Measurements from ENCODE around the gene MCTP1.

Gene MCTP1

DNA sequence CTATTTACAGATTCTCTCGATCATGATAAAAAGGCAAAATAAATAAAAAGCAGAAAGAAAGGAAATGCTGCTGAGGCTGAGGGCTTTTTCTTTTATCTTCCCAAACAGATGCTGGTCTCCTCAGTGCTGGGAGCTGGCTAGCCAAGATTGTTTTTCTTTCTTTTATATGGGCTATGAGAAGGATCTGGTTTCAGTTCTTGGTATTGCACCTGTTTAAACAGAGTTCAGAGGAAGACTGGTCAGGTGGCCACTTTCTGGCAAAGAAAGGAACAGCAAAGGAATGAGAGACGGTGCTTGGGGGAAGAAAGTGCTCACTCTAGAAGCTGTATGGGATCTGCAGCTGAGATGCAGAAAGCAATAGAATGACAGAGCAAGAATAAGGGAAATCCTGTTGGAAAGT is 577.5 kb downstream of the MCTP1 start:
- Histone ChIP-seq H3K79me1 (replicated peaks; ENCODE audit: low read length, poor library complexity, severe bottlenecking) (no peaks in the 10 kb centered on the region), H2AFZ (ENCODE audit: low read depth, low read length) (no peak overlapping the region), H3K23ac (ENCODE audit: low read length in 2 of 2) (no peak overlapping the region), H2AK5ac (ENCODE audit: low read length, severe bottlenecking) (no peak overlapping the region), H3K18ac (ENCODE audit: low read depth in 1 of 2, low read length in 2 of 2) (no peak overlapping the region), H3K4ac (ENCODE audit: low read depth in 1 of 2, low read length in 2 of 2) (no peak overlapping the region), H4K91ac (ENCODE audit: low read length) (no peak overlapping the region), H3K4me2 (ENCODE audit: low read length, poor library complexity, severe bottlenecking) (no peak overlapping the region), H2BK12ac (ENCODE audit: low read length in 2 of 2) (no peak overlapping the region), H3K4me3 (ENCODE audit: insufficient read depth in 1 of 2, low read depth in 1 of 2, low read length in 2 of 2) (no peak overlapping the region), H3K27ac (ENCODE audit: low read length, poor library complexity, severe bottlenecking) (peak overlapping the region; percentile 23), H2BK5ac (ENCODE audit: low read depth, low read length, poor library complexity, severe bottlenecking) (no peak overlapping the region), H2BK120ac (ENCODE audit: low read depth, low read length) (no peak overlapping the region), H3K27me3 (ENCODE audit: control insufficient read depth in 1 of 2, insufficient read depth in 1 of 2, low read length in 2 of 2) (no peaks in the 10 kb centered on the region), H2BK15ac (ENCODE audit: low read depth, poor library complexity, severe bottlenecking) (no peak overlapping the region), H3K36me3 (ENCODE audit: control insufficient read depth in 1 of 2, insufficient read depth in 2 of 2, low read depth in 1 of 2, low read length in 2 of 2) (peaks cover 0 to 2% of the 10 kb centered on the region in 2 experiments), H4K8ac (ENCODE audit: low read length) (no peak overlapping the region), H3K9me3 (ENCODE audit: control insufficient read depth, low read length) (no peaks in the 10 kb centered on the region), H3K14ac (ENCODE audit: low read length in 2 of 2) (no peak overlapping the region), H3K9ac (ENCODE audit: low read length) (no peak overlapping the region), H3K4me1 (ENCODE audit: control insufficient read depth, insufficient read depth, low read depth, low read length) (no peaks in the 10 kb centered on the region)
- 100% methylated on average over 2 of the region's 2 CpGs for WGBS
- DNase-seq, result no peak

DNA sequence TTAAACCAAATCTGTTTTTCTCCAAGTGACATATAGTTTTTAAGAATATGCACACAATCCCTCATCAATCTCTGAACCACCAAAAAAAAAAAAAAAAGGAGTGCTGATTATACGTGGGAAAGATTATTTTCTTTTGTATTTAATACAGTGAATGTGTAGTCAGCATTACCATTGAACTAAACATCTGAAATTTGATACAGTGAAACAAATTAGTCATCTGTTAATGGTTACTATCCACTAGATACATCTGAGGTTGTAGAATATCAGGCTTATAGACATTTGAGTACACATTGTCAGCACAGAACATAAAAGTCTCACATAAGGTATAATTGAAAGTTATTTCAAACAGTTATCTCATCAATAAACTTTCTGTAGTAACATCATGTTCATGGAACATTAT is 579.5 kb downstream of the MCTP1 start:
- peaks cover 0 to 2% of the 10 kb centered on the region in 2 experiments for H3K36me3 ChIP-seq (ENCODE audit: control insufficient read depth in 1 of 2, insufficient read depth in 2 of 2, low read depth in 1 of 2, low read length in 2 of 2)
- H2BK5ac ChIP-seq (ENCODE audit: low read depth, low read length, poor library complexity, severe bottlenecking), result no peak overlapping the region
- H3K23ac ChIP-seq (ENCODE audit: low read length in 2 of 2), result no peak overlapping the region
- H3K9ac ChIP-seq (ENCODE audit: low read length), result no peak overlapping the region
- H3K4me1 ChIP-seq (ENCODE audit: control insufficient read depth, insufficient read depth, low read depth, low read length), result no peaks in the 10 kb centered on the region
- no peak overlapping the region for H4K91ac ChIP-seq (ENCODE audit: low read length)
- H3K9me3 ChIP-seq (ENCODE audit: control insufficient read depth, low read length), result no peaks in the 10 kb centered on the region
- no CpG with 5 or more reads among the region's 1 CpG for WGBS
- no peak overlapping the region for H2BK15ac ChIP-seq (ENCODE audit: low read depth, poor library complexity, severe bottlenecking)
- DNase-seq, result no peak
- no peak overlapping the region for H4K8ac ChIP-seq (ENCODE audit: low read length)
- H2BK120ac ChIP-seq (ENCODE audit: low read depth, low read length), result no peak overlapping the region
- H3K27me3 ChIP-seq (ENCODE audit: control insufficient read depth in 1 of 2, insufficient read depth in 1 of 2, low read length in 2 of 2), result no peaks in the 10 kb centered on the region
- no peak overlapping the region for H3K14ac ChIP-seq (ENCODE audit: low read length in 2 of 2)
- no peak overlapping the region for H2BK12ac ChIP-seq (ENCODE audit: low read length in 2 of 2)
- H3K18ac ChIP-seq (ENCODE audit: low read depth in 1 of 2, low read length in 2 of 2), result no peak overlapping the region
- no peak overlapping the region for H2AK5ac ChIP-seq (ENCODE audit: low read length, severe bottlenecking)
- H3K4me3 ChIP-seq (ENCODE audit: insufficient read depth in 1 of 2, low read depth in 1 of 2, low read length in 2 of 2), result no peak overlapping the region
- no peak overlapping the region for H3K27ac ChIP-seq (ENCODE audit: low read length, poor library complexity, severe bottlenecking)
- no peak overlapping the region for H2AFZ ChIP-seq (ENCODE audit: low read depth, low read length)
- no peaks in the 10 kb centered on the region for H3K79me1 ChIP-seq (replicated peaks; ENCODE audit: low read length, poor library complexity, severe bottlenecking)
- H3K4ac ChIP-seq (ENCODE audit: low read depth in 1 of 2, low read length in 2 of 2), result no peak overlapping the region
- no peak overlapping the region for H3K4me2 ChIP-seq (ENCODE audit: low read length, poor library complexity, severe bottlenecking)

DNA sequence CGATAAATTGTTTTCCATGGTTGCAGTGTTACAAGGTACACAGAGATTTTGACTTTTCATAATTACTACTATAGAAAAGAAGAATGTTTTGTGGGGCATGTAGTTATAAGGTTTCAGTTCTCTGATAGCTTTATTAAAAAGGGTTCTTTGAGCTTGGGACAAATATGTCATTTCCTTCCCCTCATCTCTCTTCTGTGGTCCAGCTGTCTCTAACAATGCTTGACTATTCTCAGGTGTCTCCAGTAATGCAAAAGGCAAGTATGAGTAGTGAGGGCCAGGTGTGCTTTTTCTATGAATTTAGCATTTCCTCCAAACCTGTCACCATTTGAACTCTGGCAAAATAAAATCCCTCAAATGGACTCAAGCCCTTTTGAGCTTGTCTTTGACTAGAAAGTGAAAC is 582.2 kb downstream of the MCTP1 start:
- no peak overlapping the region for H2AFZ ChIP-seq (ENCODE audit: low read depth, low read length)
- no CpG with 5 or more reads among the region's 1 CpG for WGBS
- H3K27ac ChIP-seq (ENCODE audit: low read length, poor library complexity, severe bottlenecking), result no peak overlapping the region
- no peak overlapping the region for H3K23ac ChIP-seq (ENCODE audit: low read length in 2 of 2)
- H3K27me3 ChIP-seq (ENCODE audit: control insufficient read depth in 1 of 2, insufficient read depth in 1 of 2, low read length in 2 of 2), result no peaks in the 10 kb centered on the region
- H3K4me3 ChIP-seq (ENCODE audit: insufficient read depth in 1 of 2, low read depth in 1 of 2, low read length in 2 of 2), result no peak overlapping the region
- H2BK120ac ChIP-seq (ENCODE audit: low read depth, low read length), result no peak overlapping the region
- H4K8ac ChIP-seq (ENCODE audit: low read length), result no peak overlapping the region
- H3K4me1 ChIP-seq (ENCODE audit: control insufficient read depth, insufficient read depth, low read depth, low read length), result no peaks in the 10 kb centered on the region
- H3K4ac ChIP-seq (ENCODE audit: low read depth in 1 of 2, low read length in 2 of 2), result no peak overlapping the region
- H3K9me3 ChIP-seq (ENCODE audit: control insufficient read depth, low read length), result no peaks in the 10 kb centered on the region
- no peak overlapping the region for H3K4me2 ChIP-seq (ENCODE audit: low read length, poor library complexity, severe bottlenecking)
- no peak overlapping the region for H3K9ac ChIP-seq (ENCODE audit: low read length)
- H2BK15ac ChIP-seq (ENCODE audit: low read depth, poor library complexity, severe bottlenecking), result no peak overlapping the region
- H2AK5ac ChIP-seq (ENCODE audit: low read length, severe bottlenecking), result no peak overlapping the region
- H2BK12ac ChIP-seq (ENCODE audit: low read length in 2 of 2), result no peak overlapping the region
- H2BK5ac ChIP-seq (ENCODE audit: low read depth, low read length, poor library complexity, severe bottlenecking), result no peak overlapping the region
- H3K18ac ChIP-seq (ENCODE audit: low read depth in 1 of 2, low read length in 2 of 2), result no peak overlapping the region
- no peak overlapping the region for H4K91ac ChIP-seq (ENCODE audit: low read length)
- H3K36me3 ChIP-seq (ENCODE audit: control insufficient read depth in 1 of 2, insufficient read depth in 2 of 2, low read depth in 1 of 2, low read length in 2 of 2), result no peaks in the 10 kb centered on the region
- DNase-seq, result no peak
- H3K79me1 ChIP-seq (replicated peaks; ENCODE audit: low read length, poor library complexity, severe bottlenecking), result no peaks in the 10 kb centered on the region
- H3K14ac ChIP-seq (ENCODE audit: low read length in 2 of 2), result no peak overlapping the region

DNA sequence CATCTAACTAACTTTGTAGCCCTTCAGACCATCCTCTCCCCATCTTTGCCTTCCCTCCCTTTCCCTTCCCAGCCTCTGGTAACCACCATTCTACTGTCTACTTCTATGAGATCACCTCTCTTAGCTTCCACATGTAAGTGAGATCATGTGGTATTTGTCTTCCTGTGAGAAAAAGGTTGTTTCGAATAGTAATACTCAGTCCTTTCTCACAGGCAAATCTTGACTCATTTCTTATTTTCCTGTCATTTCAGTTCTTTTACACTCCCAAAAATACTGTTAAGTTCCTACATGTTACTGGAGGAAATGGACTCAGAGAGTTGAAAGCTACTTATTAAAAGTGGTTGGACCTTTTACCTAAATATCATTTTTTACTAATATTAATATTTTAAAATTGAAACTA is 584.3 kb downstream of the MCTP1 start:
- Histone ChIP-seq H3K18ac (ENCODE audit: low read depth in 1 of 2, low read length in 2 of 2) (no peak overlapping the region), H4K8ac (ENCODE audit: low read length) (no peak overlapping the region), H3K79me1 (replicated peaks; ENCODE audit: low read length, poor library complexity, severe bottlenecking) (no peaks in the 10 kb centered on the region), H2AFZ (ENCODE audit: low read depth, low read length) (no peak overlapping the region), H3K4me2 (ENCODE audit: low read length, poor library complexity, severe bottlenecking) (no peak overlapping the region), H2BK5ac (ENCODE audit: low read depth, low read length, poor library complexity, severe bottlenecking) (no peak overlapping the region), H3K14ac (ENCODE audit: low read length in 2 of 2) (no peak overlapping the region), H3K4ac (ENCODE audit: low read depth in 1 of 2, low read length in 2 of 2) (no peak overlapping the region), H4K91ac (ENCODE audit: low read length) (no peak overlapping the region), H3K9me3 (ENCODE audit: control insufficient read depth, low read length) (no peaks in the 10 kb centered on the region), H3K9ac (ENCODE audit: low read length) (no peak overlapping the region), H3K27me3 (ENCODE audit: control insufficient read depth in 1 of 2, insufficient read depth in 1 of 2, low read length in 2 of 2) (no peaks in the 10 kb centered on the region), H2BK120ac (ENCODE audit: low read depth, low read length) (no peak overlapping the region), H3K27ac (ENCODE audit: low read length, poor library complexity, severe bottlenecking) (no peak overlapping the region), H3K23ac (ENCODE audit: low read length in 2 of 2) (no peak overlapping the region), H2BK12ac (ENCODE audit: low read length in 2 of 2) (no peak overlapping the region), H2AK5ac (ENCODE audit: low read length, severe bottlenecking) (no peak overlapping the region), H3K4me1 (ENCODE audit: control insufficient read depth, insufficient read depth, low read depth, low read length) (no peaks in the 10 kb centered on the region), H3K36me3 (ENCODE audit: control insufficient read depth in 1 of 2, insufficient read depth in 2 of 2, low read depth in 1 of 2, low read length in 2 of 2) (no peaks in the 10 kb centered on the region), H3K4me3 (ENCODE audit: insufficient read depth in 1 of 2, low read depth in 1 of 2, low read length in 2 of 2) (no peak overlapping the region), H2BK15ac (ENCODE audit: low read depth, poor library complexity, severe bottlenecking) (no peak overlapping the region)
- WGBS, result no CpG with 5 or more reads among the region's 1 CpG
- no peak for DNase-seq

Measured in mesenchymal stem cell (in vitro differentiated cells and primary cell).